ENCODE results near the gene SCN1A. TPM values are rescaled to one million over a fixed set of nuclear protein-coding genes. Genes with fewer than 3 reads are reported as not detected.

The SCN1A gene
- total and polyA plus RNA-seq, 10 of the 15 experiments (the other 5 are each of a cell fraction or from before 2014, with no cell fraction given): not detected

- WGBS (ENCODE audit: insufficient coverage, insufficient replicate concordance, low lambda C conversion rate, missing lambda C conversion rate): 0% methylated on average over 2 of the region's 2 CpGs
- Histone ChIP-seq H3K9ac (ENCODE audit: control insufficient read depth, insufficient read depth, low read length) (no peak overlapping the region), H3K9me3 (replicated peaks; ENCODE audit: control insufficient read depth, insufficient read depth, low read length) (no peaks in the 10 kb centered on the region), H3K4me1 (ENCODE audit: control insufficient read depth, insufficient read depth, low read length) (no peaks in the 10 kb centered on the region), H4K20me1 (ENCODE audit: control insufficient read depth, insufficient read depth) (no peaks in the 10 kb centered on the region), H3K27me3 (replicated peaks in 1 of 2; ENCODE audit: control insufficient read depth in 2 of 2, insufficient read depth in 2 of 2, low read length in 1 of 2) (no peaks in the 10 kb centered on the region), H3K79me2 (ENCODE audit: control insufficient read depth, insufficient read depth, low read length) (no peaks in the 10 kb centered on the region), H3K4me2 (ENCODE audit: control insufficient read depth, insufficient read depth) (no peak overlapping the region), H3K36me3 (ENCODE audit: control insufficient read depth in 2 of 2, insufficient read depth in 2 of 2, low read length in 1 of 2) (no peaks in the 10 kb centered on the region), H3K27ac (ENCODE audit: control insufficient read depth, insufficient read depth) (no peak overlapping the region), H2AFZ (ENCODE audit: control insufficient read depth, low read depth, low read length) (no peak overlapping the region), H3K4me3 (no peak overlapping the region)
- CTCF ChIA-PET: no interaction called here
- SMC1A ChIA-PET (ENCODE audit: uncharacterized antibody, unreplicated experiment): no interaction called here
- POLR2A ChIA-PET: no interaction called here
- DNase-seq (ENCODE audit: low read depth, low spot score) (no peak), ATAC-seq (no peak), FAIRE-seq (no peak)
- TF ChIP-seq EGR1 (IDR thresholded peaks at IDR 0.05; ENCODE audit: borderline replicate concordance in 1 of 2, low read depth in 2 of 2, low read length in 2 of 2) (no peak), EZH2 (IDR thresholded peaks at IDR 0.05; ENCODE audit: borderline replicate concordance, control insufficient read depth, low read depth, low read length) (no peak), NBN (IDR thresholded peaks at IDR 0.05) (no peak), RB1 (IDR thresholded peaks at IDR 0.05; ENCODE audit: borderline replicate concordance) (no peak), YBX1 (IDR thresholded peaks at IDR 0.05) (no peak), USF1 (IDR thresholded peaks at IDR 0.05; ENCODE audit: borderline replicate concordance, extremely low read length, insufficient read depth, low read depth, low read length) (no peak), KAT2A (conservative IDR thresholded peaks at IDR 0.05; ENCODE audit: control insufficient read depth, low read depth, low read length) (no peak), SKIL (IDR thresholded peaks at IDR 0.05; ENCODE audit: low read depth, poor library complexity, severe bottlenecking) (no peak), HCFC1 (IDR thresholded peaks at IDR 0.05; ENCODE audit: low read length) (no peak), SIX5 (IDR thresholded peaks at IDR 0.05; ENCODE audit: low read depth, low read length, severe bottlenecking) (no peak), LARP7 (IDR thresholded peaks at IDR 0.05) (no peak), GABPA (IDR thresholded peaks at IDR 0.05; ENCODE audit: low read depth) (no peak)
- in situ Hi-C loops (cut with MboI): no loop called here
- intact Hi-C loops (cut with micrococcal nuclease; ENCODE audit: unreplicated experiment): no loop called here
- RAD21 ChIA-PET (ENCODE audit: unreplicated experiment): no interaction called here
- BruUV-seq (replicated peaks): no TSS peak
These were observed 36.0 kb upstream of the SCN1A start for GRCh38 chr2:166163775-166164174.

Data from GM12878 (cell line).